Left lung (tissue), 10 donors: ENCODE measurements around the gene PXN. TPM values are rescaled to one million over a fixed set of nuclear protein-coding genes. Genes with fewer than 3 reads are reported as not detected.

Experiments used
- ATAC-seq: fragments of 200-7000 bp; cut with Tn5 transposase; one replicate; pipeline ENCODE4 v1.9.1; 2020; ENCODE audit warnings: moderate library complexity
- DNase-seq, 4 donors: peaks; one replicate each; pipeline ENCODE4 v3.0.0-alpha.2; 2013 to 2020
- H3K27ac ChIP-seq, 2 donors: fragments of 200-600 bp; sonication (generic) in 1 of 2; one replicate each; pipeline versions ENCODE4 v1.5.0 to v1.8.0; 2020 to 2021
- H3K27me3 ChIP-seq, 2 donors: fragments of 200-600 bp; sonication (generic) in 1 of 2; one replicate each; pipeline versions ENCODE4 v1.5.0 to v1.8.0; 2020 to 2021
- H3K36me3 ChIP-seq, 2 donors: fragments of 200-600 bp; sonication (generic) in 1 of 2; one replicate each; pipeline versions ENCODE4 v1.5.0 to v1.8.0; 2020 to 2021
- H3K4me1 ChIP-seq, 2 donors: fragments of 200-600 bp; one replicate each; pipeline ENCODE4 v1.8.0; 2021
- H3K4me3 ChIP-seq, 2 donors: fragments of 200-600 bp; sonication (generic) in 1 of 2; one replicate each; pipeline versions ENCODE4 v1.5.0 to v1.8.0; 2020 to 2021; ENCODE audit warnings: mild to moderate bottlenecking in 1 of 2
- H3K9me3 ChIP-seq, 2 donors: fragments of 200-600 bp; sonication (generic) in 1 of 2; one replicate each; pipeline versions ENCODE4 v1.5.0 to v1.8.0; 2020 to 2021
- CTCF ChIP-seq, 2 donors: fragments of 200-600 bp; sonication (generic) in 1 of 2; IDR thresholded peaks; one replicate each; pipeline versions ENCODE4 v1.5.0 to v1.8.0; 2021; ENCODE audit warnings: antibody characterized with exemption in 2 of 2
- intact Hi-C, 2 donors: fragments of 100-400 bp; cut with DNase I; formaldehyde crosslinking; loops; one replicate each; pipeline versions ENCODE4 v1.11.2 to v1.14.2; 2022
- polyA plus RNA-seq, 6 donors: library from polyadenylated mRNA; unstranded; fragments of 120-200 nt; gene quantifications; one replicate each; pipeline ENCODE4 v1.2.1, GENCODE V29; 2013; ENCODE audit not compliant: insufficient read length in 6 of 6
- total RNA-seq, 2 donors: library from RNA; stranded (reverse); fragmentation: NEBNext Ultra II Directional; extraction: Animal tissue kit (Norgen Biotek cat#: 25700); gene quantifications; one replicate each; pipeline ENCODE4 v1.2.1, GENCODE V29; 2021
- donor health status: DM: no; HTN: yes; CAD: no.
- donor health status: DM: no; HTN: no; CAD: no.

PXN gene
- total and polyA plus RNA-seq, 8 donors, result 56.5 to 111 (median 64.4) TPM

- DNase-seq, result no peak
- no peak for TF ChIP-seq CTCF (IDR thresholded peaks at IDR 0.05)
- Histone ChIP-seq H3K9me3 (no peaks in the 10 kb centered on the region), H3K27me3 (no peaks in the 10 kb centered on the region), H3K4me1 (no peaks in the 10 kb centered on the region), H3K4me3 (no peak overlapping the region), H3K36me3 (peaks cover 7 to 97% of the 10 kb centered on the region in 2 donors), H3K27ac (no peak overlapping the region)
- no peak for ATAC-seq
- intact Hi-C loops, result no loop called here
Observed at GRCh38 chr12:120168337-120168736, 97.2 kb downstream of the PXN start.

GRCh38 chr12:120167529-120168095 is 97.9 kb downstream of the PXN start:
- no peak for TF ChIP-seq CTCF (IDR thresholded peaks at IDR 0.05)
- no peak for ATAC-seq
- no peaks in the 10 kb centered on the region for H3K9me3 ChIP-seq
- H3K27ac ChIP-seq, result no peak overlapping the region
- H3K4me1 ChIP-seq, result no peaks in the 10 kb centered on the region
- no peak overlapping the region for H3K4me3 ChIP-seq
- intact Hi-C loops, result no loop called here
- peaks cover 7 to 97% of the 10 kb centered on the region in 2 donors for H3K36me3 ChIP-seq
- no peak for DNase-seq
- H3K27me3 ChIP-seq, result no peaks in the 10 kb centered on the region

GRCh38 chr12:120164293-120164692 is 101.2 kb downstream of the PXN start:
- Histone ChIP-seq H3K27me3 (no peaks in the 10 kb centered on the region), H3K36me3 (peaks cover 0 to 97% of the 10 kb centered on the region in 2 donors), H3K9me3 (no peaks in the 10 kb centered on the region), H3K27ac (no peak overlapping the region), H3K4me1 (no peaks in the 10 kb centered on the region), H3K4me3 (no peak overlapping the region)
- intact Hi-C loops, result no loop called here
- no peak for DNase-seq
- TF ChIP-seq CTCF (IDR thresholded peaks at IDR 0.05), result no peak
- ATAC-seq, result no peak

GRCh38 chr12:120162763-120163162 is 102.8 kb downstream of the PXN start:
- no peak overlapping the region for H3K4me3 ChIP-seq
- intact Hi-C loops, result no loop called here
- H3K36me3 ChIP-seq, result peaks cover 0 to 97% of the 10 kb centered on the region in 2 donors
- H3K27me3 ChIP-seq, result no peaks in the 10 kb centered on the region
- no peak for DNase-seq
- no peaks in the 10 kb centered on the region for H3K9me3 ChIP-seq
- TF ChIP-seq CTCF (IDR thresholded peaks at IDR 0.05), result no peak
- no peaks in the 10 kb centered on the region for H3K4me1 ChIP-seq
- no peak for ATAC-seq
- H3K27ac ChIP-seq, result no peak overlapping the region

- no peak for TF ChIP-seq CTCF (IDR thresholded peaks at IDR 0.05)
Observed at GRCh38 chr12:120161852-120162251, 103.7 kb downstream of the PXN start.

More at GRCh38 chr12:120161852-120162251, 103.7 kb downstream of the PXN start:
- no peaks in the 10 kb centered on the region for H3K9me3 ChIP-seq
- no peaks in the 10 kb centered on the region for H3K27me3 ChIP-seq
- H3K4me1 ChIP-seq, result no peaks in the 10 kb centered on the region
- no peak overlapping the region for H3K27ac ChIP-seq
- peaks cover 0 to 97% of the 10 kb centered on the region in 2 donors for H3K36me3 ChIP-seq
- H3K4me3 ChIP-seq, result no peak overlapping the region
- intact Hi-C loops, result no loop called here
- peak in 1 of 4 donors; percentile 33 for DNase-seq
- ATAC-seq, result no peak

Other genes with a start within 250 kb of the PXN start
- gene RAB35, start 149.0 kb downstream of the PXN start, total RNA-seq, result 10 to 100 TPM; 37.6 to 54.2 TPM
- 10 to 100 TPM; 35.1 to 43.2 (median 39.2) TPM for gene RAB35, start 149.0 kb downstream of the PXN start, polyA plus RNA-seq
- 10 to 100 TPM; 69.2 to 89.4 TPM for gene GCN1, start 71.0 kb downstream of the PXN start, total RNA-seq
- gene GCN1, start 71.0 kb downstream of the PXN start, polyA plus RNA-seq, result 10 to 100 TPM; 51.8 to 66.1 (median 56.0) TPM
- 1,000 to 10,000 TPM; 1,565 to 1,940 TPM for gene RPLP0, start 64.6 kb downstream of the PXN start, total RNA-seq
- gene RPLP0, start 64.6 kb downstream of the PXN start, polyA plus RNA-seq, result 1,000 to 10,000 TPM; 3,134 to 3,748 (median 3,582) TPM
- gene RNU4-2, start 26.2 kb upstream of the PXN start, total RNA-seq, result 1,000 to 10,000 TPM; 6,889 to 7,719 TPM
- gene RNU4-2, start 26.2 kb upstream of the PXN start, polyA plus RNA-seq, result 10 to 100 TPM in 1 of 6 donors, 1 to 10 TPM in 2, not detected in 3; 1.3 to 14.9 (median 1.5) TPM
- gene RNU4-1, start 27.5 kb upstream of the PXN start, total RNA-seq, result 1,000 to 10,000 TPM; 3,185 to 3,518 TPM
- gene RNU4-1, start 27.5 kb upstream of the PXN start, polyA plus RNA-seq, result 1 to 10 TPM in 1 of 6 donors, not detected in 5; 1.8 TPM
- gene SIRT4, start 36.6 kb upstream of the PXN start, total RNA-seq, result 1 to 10 TPM; 1.7 to 2.3 TPM
- gene SIRT4, start 36.6 kb upstream of the PXN start, polyA plus RNA-seq, result 1 to 10 TPM; 2.2 to 3.8 (median 3.0) TPM
- 10 to 100 TPM in 1 of 2 donors, 1 to 10 TPM in 1; 4.7 to 76.9 TPM for gene PLA2G1B, start 62.0 kb upstream of the PXN start, total RNA-seq
- gene PLA2G1B, start 62.0 kb upstream of the PXN start, polyA plus RNA-seq, result 1 to 10 TPM; 1.1 to 2.4 (median 1.7) TPM
- 1 to 10 TPM in 1 of 2 donors, under 1 TPM in 1; 0.60 to 1.3 TPM for gene MSI1, start 103.4 kb upstream of the PXN start, total RNA-seq
- gene MSI1, start 103.4 kb upstream of the PXN start, polyA plus RNA-seq, result 10 to 100 TPM; 12.9 to 19.3 (median 17.1) TPM
- 100 to 1,000 TPM; 308 to 311 TPM for gene COX6A1, start 172.4 kb upstream of the PXN start, total RNA-seq
- 100 to 1,000 TPM; 187 to 217 (median 212) TPM for gene COX6A1, start 172.4 kb upstream of the PXN start, polyA plus RNA-seq
- gene TRIAP1, start 180.7 kb upstream of the PXN start, total RNA-seq, result 10 to 100 TPM; 21.9 to 29.1 TPM
- 10 to 100 TPM; 35.1 to 42.4 (median 37.5) TPM for gene TRIAP1, start 180.7 kb upstream of the PXN start, polyA plus RNA-seq
- gene GATC, start 180.7 kb upstream of the PXN start, total RNA-seq, result 10 to 100 TPM; 30.1 TPM
- gene GATC, start 180.7 kb upstream of the PXN start, polyA plus RNA-seq, result 10 to 100 TPM; 31.0 to 33.3 (median 31.8) TPM
- gene SRSF9, start 204.0 kb upstream of the PXN start, total RNA-seq, result 100 to 1,000 TPM; 120 to 136 TPM
- 100 to 1,000 TPM; 192 to 225 (median 202) TPM for gene SRSF9, start 204.0 kb upstream of the PXN start, polyA plus RNA-seq
- 100 to 1,000 TPM; 342 to 352 TPM for gene DYNLL1, start 230.4 kb upstream of the PXN start, total RNA-seq
- gene DYNLL1, start 230.4 kb upstream of the PXN start, polyA plus RNA-seq, result 100 to 1,000 TPM; 352 to 436 (median 384) TPM